Measurements from ENCODE around the gene CSAD.

DNA sequence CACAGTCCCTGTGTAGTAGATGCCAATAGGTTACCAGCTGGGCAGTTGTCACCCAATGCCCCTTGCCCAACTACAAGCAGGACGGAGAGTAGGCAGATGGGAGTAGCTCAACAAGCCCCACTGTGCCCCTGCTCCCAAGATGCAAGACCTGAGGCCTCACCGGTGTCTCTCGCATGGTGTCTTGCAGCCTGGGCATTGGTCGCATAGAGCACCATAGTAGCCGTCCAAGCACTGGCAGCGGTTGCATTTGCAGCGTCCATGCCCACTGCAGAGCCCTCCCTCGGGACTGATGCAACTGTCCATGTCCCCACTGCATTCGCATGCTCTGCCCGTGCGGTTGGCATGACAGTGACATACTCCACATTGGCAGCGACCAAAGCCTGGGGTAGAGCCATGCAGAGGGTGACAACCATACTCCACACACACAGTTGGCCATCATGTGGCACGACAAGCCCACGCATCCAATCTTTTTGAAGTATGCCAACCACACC, 11.9 kb upstream of the CSAD start:
- TF ChIP-seq, protein P1, sequence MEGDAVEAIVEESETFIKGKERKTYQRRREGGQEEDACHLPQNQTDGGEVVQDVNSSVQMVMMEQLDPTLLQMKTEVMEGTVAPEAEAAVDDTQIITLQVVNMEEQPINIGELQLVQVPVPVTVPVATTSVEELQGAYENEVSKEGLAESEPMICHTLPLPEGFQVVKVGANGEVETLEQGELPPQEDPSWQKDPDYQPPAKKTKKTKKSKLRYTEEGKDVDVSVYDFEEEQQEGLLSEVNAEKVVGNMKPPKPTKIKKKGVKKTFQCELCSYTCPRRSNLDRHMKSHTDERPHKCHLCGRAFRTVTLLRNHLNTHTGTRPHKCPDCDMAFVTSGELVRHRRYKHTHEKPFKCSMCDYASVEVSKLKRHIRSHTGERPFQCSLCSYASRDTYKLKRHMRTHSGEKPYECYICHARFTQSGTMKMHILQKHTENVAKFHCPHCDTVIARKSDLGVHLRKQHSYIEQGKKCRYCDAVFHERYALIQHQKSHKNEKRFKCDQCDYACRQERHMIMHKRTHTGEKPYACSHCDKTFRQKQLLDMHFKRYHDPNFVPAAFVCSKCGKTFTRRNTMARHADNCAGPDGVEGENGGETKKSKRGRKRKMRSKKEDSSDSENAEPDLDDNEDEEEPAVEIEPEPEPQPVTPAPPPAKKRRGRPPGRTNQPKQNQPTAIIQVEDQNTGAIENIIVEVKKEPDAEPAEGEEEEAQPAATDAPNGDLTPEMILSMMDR (IDR thresholded peaks at IDR 0.05) = no peak
- no peak for TF ChIP-seq ZFX (IDR thresholded peaks at IDR 0.05; ENCODE audit: borderline replicate concordance)

All from 22Rv1 (cell line).